Measurements from ENCODE around the gene ARHGAP25. TPM values are rescaled to one million over a fixed set of nuclear protein-coding genes. Genes with fewer than 3 reads are reported as not detected.

The ARHGAP25 gene
- total and polyA plus RNA-seq, 12 donors = 2.6 to 17.3 (median 5.2) TPM

DNA sequence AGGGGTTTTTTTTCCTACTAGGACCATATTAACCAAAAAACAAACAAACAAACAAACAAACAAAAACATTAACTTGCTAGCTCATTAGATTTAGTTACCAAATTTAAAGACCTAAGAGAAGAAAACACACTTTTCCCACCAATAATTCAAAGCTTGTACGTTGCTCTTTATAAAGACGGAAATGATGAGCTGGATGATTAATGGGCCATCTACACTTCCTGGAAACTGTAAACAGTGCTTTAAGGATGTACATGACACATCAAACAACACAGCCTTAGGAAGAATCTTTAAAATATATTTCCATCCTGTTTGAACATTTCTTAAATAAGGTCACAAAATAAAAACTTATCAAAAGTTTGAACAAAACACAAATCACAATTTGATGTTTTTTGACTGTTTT lies 135.6 kb downstream of the ARHGAP25 start:
- peaks cover 0 to 92% (median 51%) of the 10 kb centered on the region in 7 donors for H3K27me3 ChIP-seq
- ATAC-seq (no peak), DNase-seq (no peak)
- H3K36me3 ChIP-seq = no peaks in the 10 kb centered on the region
- no peak overlapping the region for H3K27ac ChIP-seq
- intact Hi-C loops (cut with DNase I) = no loop called here
- H3K9me3 ChIP-seq = no peaks in the 10 kb centered on the region
- TF ChIP-seq, protein P1, sequence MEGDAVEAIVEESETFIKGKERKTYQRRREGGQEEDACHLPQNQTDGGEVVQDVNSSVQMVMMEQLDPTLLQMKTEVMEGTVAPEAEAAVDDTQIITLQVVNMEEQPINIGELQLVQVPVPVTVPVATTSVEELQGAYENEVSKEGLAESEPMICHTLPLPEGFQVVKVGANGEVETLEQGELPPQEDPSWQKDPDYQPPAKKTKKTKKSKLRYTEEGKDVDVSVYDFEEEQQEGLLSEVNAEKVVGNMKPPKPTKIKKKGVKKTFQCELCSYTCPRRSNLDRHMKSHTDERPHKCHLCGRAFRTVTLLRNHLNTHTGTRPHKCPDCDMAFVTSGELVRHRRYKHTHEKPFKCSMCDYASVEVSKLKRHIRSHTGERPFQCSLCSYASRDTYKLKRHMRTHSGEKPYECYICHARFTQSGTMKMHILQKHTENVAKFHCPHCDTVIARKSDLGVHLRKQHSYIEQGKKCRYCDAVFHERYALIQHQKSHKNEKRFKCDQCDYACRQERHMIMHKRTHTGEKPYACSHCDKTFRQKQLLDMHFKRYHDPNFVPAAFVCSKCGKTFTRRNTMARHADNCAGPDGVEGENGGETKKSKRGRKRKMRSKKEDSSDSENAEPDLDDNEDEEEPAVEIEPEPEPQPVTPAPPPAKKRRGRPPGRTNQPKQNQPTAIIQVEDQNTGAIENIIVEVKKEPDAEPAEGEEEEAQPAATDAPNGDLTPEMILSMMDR (IDR thresholded peaks at IDR 0.05) = no peak
- H3K4me1 ChIP-seq = no peaks in the 10 kb centered on the region
- 60 to 61% methylated on average over 2 of the region's 2 CpGs for WGBS, 2 donors
- H3K4me3 ChIP-seq = no peak overlapping the region

DNA sequence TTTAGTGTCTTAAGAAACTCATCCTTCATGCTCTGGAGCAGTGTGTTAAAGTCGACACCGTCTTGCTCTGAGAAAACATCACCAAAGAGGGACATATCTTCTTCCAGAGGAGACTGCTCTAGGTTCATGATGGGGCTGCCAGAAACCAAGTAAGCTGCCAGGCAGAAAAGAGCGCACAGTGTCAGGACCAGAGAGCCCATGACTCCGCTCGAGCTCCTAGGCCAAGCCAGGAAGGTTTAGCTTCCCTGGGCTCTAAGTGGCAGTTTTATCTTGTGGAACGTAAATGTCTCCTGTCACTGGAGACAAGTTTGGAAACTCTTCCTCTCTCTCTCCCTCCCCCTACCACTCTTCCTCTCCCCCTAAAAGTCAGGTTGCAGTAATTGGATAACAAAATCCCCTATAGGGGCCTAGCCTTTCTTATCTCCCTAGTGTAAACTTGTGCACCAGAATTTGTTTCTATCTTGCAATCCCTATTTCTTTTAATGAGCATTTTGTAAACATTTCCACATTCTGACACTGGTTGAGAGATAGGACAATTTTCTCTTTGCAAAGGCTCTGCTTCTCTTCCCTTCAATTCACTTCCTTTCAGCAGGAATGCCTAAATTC lies 136.7 kb downstream of the ARHGAP25 start, which contains the start of gene BMP10:
Gene BMP10, minus strand, starts transcription at position 239 of the 606 bp plus-strand sequence. Its CDS starts 39 bp downstream, at position 200.
- H3K4me3 ChIP-seq = no peak within 1 kb of the TSS
- DNase-seq = no peak
- TF ChIP-seq, protein P1 (IDR thresholded peaks at IDR 0.05) = no peak
- intact Hi-C loops (cut with DNase I) = no loop called here
- H3K4me1 ChIP-seq = no peaks in the 10 kb centered on the region
- H3K27ac ChIP-seq = no peak within 1 kb of the TSS
- 72 to 79% methylated on average over 6 of the region's 6 CpGs for WGBS, 2 donors
- no peak for ATAC-seq
- peaks cover 0 to 93% (median 54%) of the 10 kb centered on the region in 7 donors for H3K27me3 ChIP-seq
- H3K36me3 ChIP-seq = no peaks in the 10 kb centered on the region
- no peaks in the 10 kb centered on the region for H3K9me3 ChIP-seq

Other genes with a start within 250 kb of the ARHGAP25 start
- not detected for gene PROKR1, start 91.2 kb upstream of the ARHGAP25 start, total RNA-seq
- under 1 TPM in 1 of 2 donors, not detected in 1; 0.06 TPM for gene PROKR1, start 91.2 kb upstream of the ARHGAP25 start, polyA plus RNA-seq
- gene BMP10, start 136.6 kb downstream of the ARHGAP25 start, total RNA-seq = under 1 TPM in 1 of 10 donors, not detected in 9; 0.31 TPM
- under 1 TPM in 1 of 2 donors, not detected in 1; 0.03 TPM for gene BMP10, start 136.6 kb downstream of the ARHGAP25 start, polyA plus RNA-seq
- gene GKN2, start 218.1 kb downstream of the ARHGAP25 start, total RNA-seq = not detected
- gene GKN2, start 218.1 kb downstream of the ARHGAP25 start, polyA plus RNA-seq = not detected
- not detected for gene GKN1, start 239.8 kb downstream of the ARHGAP25 start, total RNA-seq
- under 1 TPM in 1 of 2 donors, not detected in 1; 0.19 TPM for gene GKN1, start 239.8 kb downstream of the ARHGAP25 start, polyA plus RNA-seq